Osteoblast (primary cell): ENCODE measurements around the gene GRIA2. TPM values are rescaled to one million over a fixed set of nuclear protein-coding genes. Genes with fewer than 3 reads are reported as not detected.

ENCODE experiments used
- DNase-seq: peaks from one replicate; pipeline ENCODE4 v3.0.0; 2011; ENCODE audit warnings: low spot score, mixed read lengths; ENCODE audit not compliant: insufficient read length; ENCODE audit errors: missing footprints
- H2AFZ ChIP-seq: 2 replicates; pipeline ENCODE4 v1.6.0; 2011; ENCODE audit warnings: mild to moderate bottlenecking, low read length
- H3K27ac ChIP-seq: 2 replicates; pipeline ENCODE4 v1.5.1; 2011; ENCODE audit warnings: mild to moderate bottlenecking, low read depth, low read length, moderate library complexity
- H3K27me3 ChIP-seq: 2 replicates; pipeline ENCODE4 v1.6.0; 2012; ENCODE audit warnings: mild to moderate bottlenecking, control low read depth, inconsistent platforms, low read length, moderate library complexity; ENCODE audit not compliant: insufficient read depth
- H3K36me3 ChIP-seq: 2 replicates; pipeline ENCODE4 v1.5.1; 2011; ENCODE audit warnings: mild to moderate bottlenecking, low read length, control low read depth, moderate library complexity; ENCODE audit not compliant: insufficient read depth
- H3K4me1 ChIP-seq: 2 replicates; pipeline ENCODE4 v1.5.1; 2011; ENCODE audit warnings: mild to moderate bottlenecking, low read length, control low read depth, moderate library complexity; ENCODE audit not compliant: insufficient read depth
- H3K4me2 ChIP-seq: 2 replicates; pipeline ENCODE4 v1.6.0; 2011; ENCODE audit warnings: mild to moderate bottlenecking, low read length; ENCODE audit not compliant: insufficient read depth
- H3K4me3 ChIP-seq: fragments of 200-600 bp; sonication (generic); 3 replicates; pipeline ENCODE4 v1.5.1; 2012; ENCODE audit warnings: mild to moderate bottlenecking, low read length, inconsistent platforms; ENCODE audit not compliant: insufficient read depth
- H3K79me2 ChIP-seq: 2 replicates; pipeline ENCODE4 v1.6.0; 2012; ENCODE audit warnings: mild to moderate bottlenecking, low read length, control low read depth, inconsistent platforms; ENCODE audit not compliant: insufficient read depth
- H3K9me3 ChIP-seq: 2 replicates; pipeline ENCODE4 v1.5.1; 2011; ENCODE audit warnings: low read depth, low read length, control low read depth
- H4K20me1 ChIP-seq: 2 replicates; pipeline ENCODE4 v1.6.0; 2012; ENCODE audit warnings: mild to moderate bottlenecking, low read length, control low read depth; ENCODE audit not compliant: insufficient read depth
- CTCF ChIP-seq: IDR thresholded peaks from 2 replicates; pipeline ENCODE4 v1.5.1; 2011; ENCODE audit warnings: mild to moderate bottlenecking, low read depth, low read length, moderate library complexity; ENCODE audit errors: extremely low read depth
- total RNA-seq: library from RNA; depleted of rRNA; stranded (reverse); fragments of >200 nt; gene quantifications from 2 replicates; pipeline ENCODE4 v1.2.3, GENCODE V29; 2012

Gene GRIA2
- total RNA-seq, 1 donor: not detected

- TF ChIP-seq CTCF: no peak
- no peak overlapping the region for H3K4me3 ChIP-seq
- DNase-seq: no peak
- no peaks in the 10 kb centered on the region for H4K20me1 ChIP-seq
- H3K27me3 ChIP-seq: no peaks in the 10 kb centered on the region
- no peaks in the 10 kb centered on the region for H3K4me1 ChIP-seq
- no peaks in the 10 kb centered on the region for H3K79me2 ChIP-seq
- H2AFZ ChIP-seq: no peak overlapping the region
- no peaks in the 10 kb centered on the region for H3K36me3 ChIP-seq
- H3K4me2 ChIP-seq: no peak overlapping the region
- no peaks in the 10 kb centered on the region for H3K9me3 ChIP-seq
- H3K27ac ChIP-seq: no peak overlapping the region
These were observed 92.2 kb downstream of the GRIA2 start for GRCh38 chr4:157312702-157313101.

GRCh38 chr4:157314906-157315305 lies 94.4 kb downstream of the GRIA2 start:
- Histone ChIP-seq H3K36me3 (no peaks in the 10 kb centered on the region), H3K4me1 (no peaks in the 10 kb centered on the region), H3K4me2 (no peak overlapping the region), H3K79me2 (no peaks in the 10 kb centered on the region), H3K9me3 (no peaks in the 10 kb centered on the region), H3K27me3 (no peaks in the 10 kb centered on the region), H4K20me1 (no peaks in the 10 kb centered on the region), H3K4me3 (no peak overlapping the region), H3K27ac (no peak overlapping the region), H2AFZ (no peak overlapping the region)
- TF ChIP-seq CTCF: no peak
- no peak for DNase-seq

- Histone ChIP-seq H3K9me3 (no peaks in the 10 kb centered on the region), H3K27me3 (no peaks in the 10 kb centered on the region), H3K4me1 (no peaks in the 10 kb centered on the region), H3K79me2 (no peaks in the 10 kb centered on the region), H3K36me3 (no peaks in the 10 kb centered on the region), H4K20me1 (no peaks in the 10 kb centered on the region), H2AFZ (no peak overlapping the region), H3K4me2 (no peak overlapping the region), H3K27ac (no peak overlapping the region), H3K4me3 (no peak overlapping the region)
- no peak for TF ChIP-seq CTCF
- no peak for DNase-seq
These were observed 95.4 kb downstream of the GRIA2 start for GRCh38 chr4:157315968-157316367.

GRCh38 chr4:157320092-157320491 lies 99.6 kb downstream of the GRIA2 start:
- Histone ChIP-seq H3K9me3 (no peaks in the 10 kb centered on the region), H3K4me2 (no peak overlapping the region), H2AFZ (no peak overlapping the region), H4K20me1 (no peaks in the 10 kb centered on the region), H3K4me3 (no peak overlapping the region), H3K27ac (no peak overlapping the region), H3K79me2 (no peaks in the 10 kb centered on the region), H3K4me1 (no peaks in the 10 kb centered on the region), H3K27me3 (no peaks in the 10 kb centered on the region), H3K36me3 (no peaks in the 10 kb centered on the region)
- TF ChIP-seq CTCF: no peak
- DNase-seq: no peak
